Measurements from ENCODE around the gene NXN. TPM values are rescaled to one million over a fixed set of nuclear protein-coding genes. Genes with fewer than 3 reads are reported as not detected.
"Not testable (repeated sequence)": the region's sequence is repeated elsewhere in the genome, so short reads cannot be mapped to it uniquely, and the experiment has no call there.

The NXN gene
- total RNA-seq, 3 donors from 2014 or later = 5.3 to 98.1 (median 9.7) TPM

- Histone ChIP-seq H3K4me3 (no peak overlapping the region), H3K4me1 (ENCODE audit: low read depth) (peaks cover 14% of the 10 kb centered on the region), H3K36me3 (ENCODE audit: low read depth) (no peaks in the 10 kb centered on the region), H3K9me3 (no peaks in the 10 kb centered on the region)
- DNase-seq = no peak
- TF ChIP-seq, protein P1, sequence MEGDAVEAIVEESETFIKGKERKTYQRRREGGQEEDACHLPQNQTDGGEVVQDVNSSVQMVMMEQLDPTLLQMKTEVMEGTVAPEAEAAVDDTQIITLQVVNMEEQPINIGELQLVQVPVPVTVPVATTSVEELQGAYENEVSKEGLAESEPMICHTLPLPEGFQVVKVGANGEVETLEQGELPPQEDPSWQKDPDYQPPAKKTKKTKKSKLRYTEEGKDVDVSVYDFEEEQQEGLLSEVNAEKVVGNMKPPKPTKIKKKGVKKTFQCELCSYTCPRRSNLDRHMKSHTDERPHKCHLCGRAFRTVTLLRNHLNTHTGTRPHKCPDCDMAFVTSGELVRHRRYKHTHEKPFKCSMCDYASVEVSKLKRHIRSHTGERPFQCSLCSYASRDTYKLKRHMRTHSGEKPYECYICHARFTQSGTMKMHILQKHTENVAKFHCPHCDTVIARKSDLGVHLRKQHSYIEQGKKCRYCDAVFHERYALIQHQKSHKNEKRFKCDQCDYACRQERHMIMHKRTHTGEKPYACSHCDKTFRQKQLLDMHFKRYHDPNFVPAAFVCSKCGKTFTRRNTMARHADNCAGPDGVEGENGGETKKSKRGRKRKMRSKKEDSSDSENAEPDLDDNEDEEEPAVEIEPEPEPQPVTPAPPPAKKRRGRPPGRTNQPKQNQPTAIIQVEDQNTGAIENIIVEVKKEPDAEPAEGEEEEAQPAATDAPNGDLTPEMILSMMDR (IDR thresholded peaks at IDR 0.05) = no peak
- intact Hi-C loops (cut with DNase I, micrococcal nuclease) = no loop called here
- no peak for ATAC-seq
Observed at GRCh38 chr17:976312-976711, 3.3 kb downstream of the NXN start.

DNA sequence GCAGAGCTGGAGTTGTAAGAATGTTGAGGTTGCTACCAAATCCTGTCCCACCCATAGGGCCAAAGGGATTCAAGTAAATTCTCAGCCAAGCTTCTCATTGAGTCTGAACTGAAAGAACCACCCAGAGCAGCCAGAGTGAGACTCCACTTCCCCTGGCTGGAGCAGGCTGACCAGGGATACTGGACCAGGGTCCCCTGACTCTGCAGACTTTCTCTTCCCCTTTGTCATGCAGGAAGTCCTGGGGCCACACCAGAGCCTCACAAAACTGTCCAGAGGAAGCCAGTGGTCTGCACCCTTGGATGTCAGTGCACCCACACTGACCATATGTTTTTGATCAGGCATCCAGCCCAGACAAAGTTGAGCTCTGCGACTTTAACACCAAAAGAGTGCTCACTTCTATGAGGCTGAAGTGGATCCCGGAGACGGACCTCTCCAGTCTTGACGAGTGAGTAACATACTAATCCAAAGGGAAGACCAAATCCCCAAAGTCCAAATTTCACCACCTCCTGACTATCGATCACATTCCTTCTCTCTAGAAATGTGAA lies 4.1 kb downstream of the NXN start:
- no peak for ATAC-seq
- peak in 1 of 3 donors; percentile 6 for DNase-seq
- intact Hi-C loops (cut with DNase I, micrococcal nuclease) = no loop called here
- TF ChIP-seq, protein P1 (IDR thresholded peaks at IDR 0.05) = no peak
- no peak overlapping the region for H3K4me3 ChIP-seq
- H3K4me1 ChIP-seq (ENCODE audit: low read depth) = peaks cover 8% of the 10 kb centered on the region
- H3K36me3 ChIP-seq (ENCODE audit: low read depth) = no peaks in the 10 kb centered on the region
- no peaks in the 10 kb centered on the region for H3K9me3 ChIP-seq

DNA sequence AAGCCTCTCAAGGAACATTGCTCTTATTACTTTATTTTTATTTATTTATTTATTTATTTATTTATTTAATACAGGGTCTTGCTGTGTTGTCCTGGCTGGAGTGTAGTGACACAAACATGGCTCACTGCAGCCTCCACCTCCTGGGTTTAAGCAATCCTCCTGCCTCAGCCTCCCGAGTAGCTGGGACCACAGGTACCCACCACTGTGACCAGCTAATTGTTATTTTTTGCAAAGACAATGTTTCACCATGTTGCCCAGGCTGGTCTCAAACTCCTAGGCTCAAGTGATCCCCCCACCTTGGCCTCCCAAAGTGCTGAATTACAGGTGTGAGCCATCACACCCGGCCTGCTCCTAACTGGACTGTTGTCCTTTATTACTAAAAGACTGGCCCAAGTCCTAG lies 4.8 kb downstream of the NXN start:
- H3K36me3 ChIP-seq (ENCODE audit: low read depth); intact Hi-C loops (cut with DNase I, micrococcal nuclease); H3K4me1 ChIP-seq (ENCODE audit: low read depth); H3K4me3 ChIP-seq; H3K9me3 ChIP-seq; ATAC-seq: not testable (repeated sequence)
- peak in 1 of 3 donors; percentile 3 for DNase-seq

- Histone ChIP-seq H3K36me3 (ENCODE audit: low read depth) (no peaks in the 10 kb centered on the region), H3K4me3 (no peak overlapping the region), H3K4me1 (ENCODE audit: low read depth) (no peaks in the 10 kb centered on the region), H3K9me3 (no peaks in the 10 kb centered on the region)
- TF ChIP-seq, protein P1 (IDR thresholded peaks at IDR 0.05) = no peak
- intact Hi-C loops (cut with DNase I, micrococcal nuclease) = no loop called here
- ATAC-seq (no peak), DNase-seq (peak in 1 of 3 donors; percentile 4)
Observed at GRCh38 chr17:973053-973452, 6.5 kb downstream of the NXN start.

GRCh38 chr17:971861-972260 lies 7.7 kb downstream of the NXN start:
- H3K36me3 ChIP-seq (ENCODE audit: low read depth); H3K4me1 ChIP-seq (ENCODE audit: low read depth); ATAC-seq; intact Hi-C loops (cut with DNase I, micrococcal nuclease); DNase-seq; H3K4me3 ChIP-seq; H3K9me3 ChIP-seq: not testable (repeated sequence)

DNA sequence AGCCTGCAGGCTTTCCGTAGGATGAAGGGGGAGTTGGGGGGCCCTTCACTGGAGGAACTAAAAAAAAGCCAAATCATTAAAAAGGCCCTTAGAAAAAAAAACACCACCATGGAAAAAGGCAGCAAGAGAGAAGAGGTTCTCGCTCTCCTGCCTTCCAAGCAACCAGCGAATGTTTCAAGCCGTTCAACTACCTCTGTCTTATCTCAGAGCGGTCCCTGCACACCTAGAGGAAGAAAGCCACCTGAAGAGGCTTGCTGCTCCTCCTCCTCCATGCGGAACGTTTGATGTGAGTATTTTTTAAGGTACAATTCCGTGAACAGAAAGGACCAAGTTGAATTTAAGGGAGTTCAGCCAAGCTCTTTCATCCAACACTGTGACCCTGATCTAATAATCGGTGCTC lies 9.2 kb downstream of the NXN start:
- H3K4me1 ChIP-seq (ENCODE audit: low read depth) = no peaks in the 10 kb centered on the region
- DNase-seq = no peak
- no peaks in the 10 kb centered on the region for H3K9me3 ChIP-seq
- intact Hi-C loops (cut with DNase I, micrococcal nuclease) = no loop called here
- no peak for ATAC-seq
- TF ChIP-seq, protein P1 (IDR thresholded peaks at IDR 0.05) = no peak
- H3K4me3 ChIP-seq = no peak overlapping the region
- no peaks in the 10 kb centered on the region for H3K36me3 ChIP-seq (ENCODE audit: low read depth)

- H3K4me3 ChIP-seq = no peak overlapping the region
- peak; percentile 26 for ATAC-seq
Observed at GRCh38 chr17:969811-970355, 9.7 kb downstream of the NXN start.

More at GRCh38 chr17:969811-970355, 9.7 kb downstream of the NXN start:
- intact Hi-C loops (cut with DNase I, micrococcal nuclease) = no loop called here
- TF ChIP-seq, protein P1 (IDR thresholded peaks at IDR 0.05) = no peak
- Histone ChIP-seq H3K36me3 (ENCODE audit: low read depth) (no peaks in the 10 kb centered on the region), H3K4me1 (ENCODE audit: low read depth) (no peaks in the 10 kb centered on the region), H3K9me3 (no peaks in the 10 kb centered on the region)
- peak in 1 of 3 donors; percentile 7 for DNase-seq
